Activated naive CD4-positive, alpha-beta T cell treated with anti-CD3 and anti-CD28 coated beads, Interleukin-2, amount 50 U/mL, for 24 hours (primary cell): ENCODE results near the gene SLC25A21.

Experiments used
- H3K27ac Mint-ChIP-seq: one replicate; pipeline ENCODE4 v1.8.0; 2021; ENCODE audit warnings: mild to moderate bottlenecking, mixed read lengths
- H3K27me3 Mint-ChIP-seq: one replicate; pipeline ENCODE4 v1.8.0; 2021; ENCODE audit warnings: mixed read lengths
- H3K36me3 Mint-ChIP-seq: one replicate; pipeline ENCODE4 v1.8.0; 2021; ENCODE audit warnings: mixed read lengths
- H3K4me1 Mint-ChIP-seq: one replicate; pipeline ENCODE4 v1.8.0; 2021; ENCODE audit warnings: mixed read lengths
- H3K4me3 Mint-ChIP-seq: one replicate; pipeline ENCODE4 v1.8.0; 2021; ENCODE audit warnings: mild to moderate bottlenecking, mixed read lengths
- H3K9me3 Mint-ChIP-seq: one replicate; pipeline ENCODE4 v1.8.0; 2021; ENCODE audit warnings: mixed read lengths

SLC25A21 gene

DNA sequence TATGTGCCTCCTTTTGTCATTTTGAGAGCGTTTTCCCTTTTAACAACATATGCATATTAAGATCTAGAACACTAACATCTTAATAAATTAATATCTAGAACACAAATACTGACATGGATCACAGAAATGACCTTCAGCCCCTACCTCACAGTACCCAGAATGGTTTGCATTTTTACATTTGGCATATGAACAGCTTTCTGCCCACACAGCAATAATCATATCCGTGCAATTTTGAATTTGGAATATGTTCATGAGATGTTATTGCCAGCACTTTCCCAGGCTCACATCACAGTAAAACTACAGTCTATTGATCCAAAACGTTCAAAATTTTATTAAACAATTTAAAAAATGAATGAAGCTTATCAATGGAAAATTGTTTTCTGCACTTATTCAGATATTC, 114.6 kb downstream of the SLC25A21 start:
- H3K9me3 Mint-ChIP-seq, result peaks cover 4% of the 10 kb centered on the region
- H3K4me1 Mint-ChIP-seq, result no peaks in the 10 kb centered on the region

DNA sequence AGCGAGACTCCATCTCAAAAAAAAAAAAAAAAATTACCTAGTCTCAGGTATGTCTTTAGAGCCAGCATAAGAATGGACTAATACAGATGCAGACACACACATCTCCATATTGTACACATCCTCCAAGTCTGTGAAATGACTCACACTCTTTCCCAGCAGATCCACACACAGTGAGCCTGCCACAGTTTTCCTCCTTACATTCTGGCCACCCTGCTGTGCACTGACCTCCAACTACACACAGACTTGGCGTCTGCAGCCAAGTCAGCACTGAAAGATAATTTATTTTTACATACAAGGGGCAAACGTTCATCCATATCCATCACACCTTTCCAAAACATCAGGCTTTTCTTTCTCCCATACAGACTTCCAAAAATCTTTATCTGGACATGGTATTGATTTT, 115.9 kb downstream of the SLC25A21 start:
- H3K27me3 Mint-ChIP-seq, result no peaks in the 10 kb centered on the region
- H3K27ac Mint-ChIP-seq, result no peak overlapping the region
- no peaks in the 10 kb centered on the region for H3K4me1 Mint-ChIP-seq
- H3K9me3 Mint-ChIP-seq, result peaks cover 4% of the 10 kb centered on the region
- no peak overlapping the region for H3K4me3 Mint-ChIP-seq
- no peaks in the 10 kb centered on the region for H3K36me3 Mint-ChIP-seq

More for the DNA sequence above, 114.6 kb downstream of the SLC25A21 start:
- Mint-ChIP-seq H3K36me3 (no peaks in the 10 kb centered on the region), H3K27me3 (no peaks in the 10 kb centered on the region), H3K4me3 (no peak overlapping the region), H3K27ac (no peak overlapping the region)

DNA sequence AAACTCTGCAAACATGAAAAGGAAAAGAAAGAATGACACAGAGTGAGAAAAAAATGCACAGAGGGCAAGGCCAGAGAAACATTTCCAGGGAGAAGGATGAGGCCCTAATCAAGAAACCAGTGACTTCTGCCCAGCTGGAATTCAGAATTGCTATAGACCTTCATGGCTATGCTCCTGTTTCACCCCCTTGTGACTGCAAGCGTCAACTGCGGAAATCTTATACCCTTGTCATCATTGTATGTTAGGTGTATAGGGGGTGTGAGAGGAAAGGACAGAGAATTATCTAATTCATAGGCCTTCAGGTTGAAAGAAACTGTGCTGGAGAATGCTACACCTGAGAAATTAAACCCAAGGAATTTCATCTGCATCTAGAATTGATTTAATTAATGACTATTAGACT, 117.5 kb downstream of the SLC25A21 start:
- no peak overlapping the region for H3K27ac Mint-ChIP-seq
- H3K4me3 Mint-ChIP-seq, result no peak overlapping the region
- H3K36me3 Mint-ChIP-seq, result no peaks in the 10 kb centered on the region
- no peaks in the 10 kb centered on the region for H3K4me1 Mint-ChIP-seq
- H3K9me3 Mint-ChIP-seq, result peaks cover 4% of the 10 kb centered on the region
- H3K27me3 Mint-ChIP-seq, result no peaks in the 10 kb centered on the region

DNA sequence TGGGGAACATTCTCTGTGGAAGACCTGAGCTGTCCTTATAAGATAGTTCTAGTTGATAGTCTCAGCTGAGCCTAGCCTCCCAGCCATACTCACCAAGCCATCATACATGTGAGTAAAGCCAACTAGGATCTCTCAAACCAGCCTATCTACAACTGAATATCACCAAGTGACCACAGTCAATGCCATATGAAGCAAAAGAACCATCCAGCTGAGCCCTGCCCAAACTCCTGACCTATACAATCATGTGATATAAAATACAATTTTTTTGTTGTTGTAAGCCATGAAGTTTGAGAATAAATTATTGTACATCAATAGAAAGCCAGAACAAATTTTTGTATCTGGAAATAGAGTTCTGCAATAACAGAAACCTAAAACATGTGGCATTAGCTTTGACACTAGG, 118.3 kb downstream of the SLC25A21 start:
- H3K4me1 Mint-ChIP-seq, result no peaks in the 10 kb centered on the region
- H3K36me3 Mint-ChIP-seq, result no peaks in the 10 kb centered on the region
- peaks cover 4% of the 10 kb centered on the region for H3K9me3 Mint-ChIP-seq
- no peaks in the 10 kb centered on the region for H3K27me3 Mint-ChIP-seq
- no peak overlapping the region for H3K4me3 Mint-ChIP-seq
- no peak overlapping the region for H3K27ac Mint-ChIP-seq

DNA sequence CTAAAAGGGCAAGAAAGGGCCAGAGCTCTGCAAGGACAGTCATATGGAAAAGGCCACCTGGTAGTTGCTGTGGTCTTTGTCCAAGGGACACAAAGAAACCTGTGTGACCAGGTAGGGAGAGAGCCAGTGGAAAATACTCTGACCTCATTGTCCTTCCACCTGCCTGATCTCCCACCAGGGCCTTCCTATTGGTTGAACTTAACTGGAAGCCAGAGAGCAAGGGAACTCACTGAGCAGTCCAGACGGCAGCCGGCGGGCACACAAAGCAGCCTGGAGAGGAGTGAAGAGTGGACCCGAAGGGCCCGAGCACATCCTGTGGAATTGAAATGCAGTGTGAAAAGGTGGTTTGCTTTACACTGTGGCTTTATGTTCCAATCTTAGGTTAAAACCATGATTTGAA, 120.7 kb downstream of the SLC25A21 start:
- no peak overlapping the region for H3K4me3 Mint-ChIP-seq
- H3K27ac Mint-ChIP-seq, result no peak overlapping the region
- peaks cover 4% of the 10 kb centered on the region for H3K9me3 Mint-ChIP-seq

DNA sequence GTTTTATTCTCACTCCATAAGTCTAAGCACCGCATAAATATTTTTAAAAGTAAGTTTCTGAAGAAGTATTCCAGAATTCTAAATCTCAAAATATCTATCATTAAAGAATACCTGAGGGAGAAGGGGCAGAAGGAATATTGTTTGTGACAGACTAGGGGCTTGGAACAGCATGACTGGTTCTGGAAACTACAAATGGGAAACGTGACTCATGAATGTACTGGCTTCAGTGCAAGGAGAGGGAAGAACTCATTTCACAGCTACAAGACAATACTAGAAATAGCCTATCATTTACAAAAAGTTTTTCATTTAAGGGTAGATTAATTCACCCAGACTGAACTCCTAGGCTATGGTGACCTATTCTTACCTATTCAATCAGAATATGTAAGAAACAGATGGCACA, 121.3 kb downstream of the SLC25A21 start:
- no peaks in the 10 kb centered on the region for H3K36me3 Mint-ChIP-seq
- H3K4me1 Mint-ChIP-seq, result no peaks in the 10 kb centered on the region
- H3K9me3 Mint-ChIP-seq, result peaks cover 4% of the 10 kb centered on the region
- H3K4me3 Mint-ChIP-seq, result no peak overlapping the region
- H3K27me3 Mint-ChIP-seq, result peaks cover 2% of the 10 kb centered on the region
- no peak overlapping the region for H3K27ac Mint-ChIP-seq

More for the DNA sequence above, 120.7 kb downstream of the SLC25A21 start:
- peaks cover 2% of the 10 kb centered on the region for H3K27me3 Mint-ChIP-seq
- no peaks in the 10 kb centered on the region for H3K36me3 Mint-ChIP-seq
- no peaks in the 10 kb centered on the region for H3K4me1 Mint-ChIP-seq

DNA sequence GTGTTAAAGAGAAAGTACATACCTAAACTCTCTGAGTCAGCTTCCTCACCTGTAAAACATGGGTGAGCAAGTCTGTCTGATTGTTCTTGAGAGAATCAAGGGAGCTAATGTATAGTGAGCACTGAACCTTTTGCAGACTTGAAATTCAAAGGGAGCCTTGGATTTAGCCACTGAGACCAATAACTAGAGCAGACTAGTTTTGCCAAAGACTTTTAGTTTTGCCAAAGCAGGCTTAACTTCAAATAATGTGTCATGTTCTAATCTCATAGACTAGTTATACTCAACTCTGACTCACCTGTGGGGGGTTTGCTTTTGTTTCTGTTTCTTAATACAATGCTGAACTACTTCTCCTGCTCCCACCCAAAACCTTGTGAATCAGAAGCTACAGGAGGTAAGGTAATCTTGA, 123.7 kb downstream of the SLC25A21 start:
- Mint-ChIP-seq H3K27ac (no peak overlapping the region), H3K4me1 (no peaks in the 10 kb centered on the region), H3K4me3 (no peak overlapping the region), H3K36me3 (no peaks in the 10 kb centered on the region), H3K27me3 (peaks cover 2% of the 10 kb centered on the region), H3K9me3 (no peaks in the 10 kb centered on the region)

DNA sequence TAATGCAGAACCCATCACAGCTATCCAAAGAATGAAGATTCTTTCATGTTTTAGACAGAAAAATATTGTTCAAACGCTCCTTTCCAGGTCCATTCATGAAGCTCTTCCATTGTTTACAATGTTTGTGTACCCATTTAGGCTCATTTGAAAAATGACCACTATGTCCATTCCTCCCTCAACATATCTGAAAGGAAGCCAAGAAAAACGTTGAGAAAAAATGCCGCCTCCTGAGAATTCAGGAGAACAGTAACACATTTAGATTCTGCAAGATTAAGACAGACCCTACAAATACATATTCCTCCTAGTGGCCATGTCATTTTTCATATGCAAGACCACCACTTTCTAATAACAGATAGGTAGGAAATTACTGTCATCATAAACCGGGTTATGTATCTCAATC, 124.4 kb downstream of the SLC25A21 start:
- H3K27me3 Mint-ChIP-seq, result peaks cover 2% of the 10 kb centered on the region
- no peak overlapping the region for H3K4me3 Mint-ChIP-seq
- H3K9me3 Mint-ChIP-seq, result no peaks in the 10 kb centered on the region
- no peak overlapping the region for H3K27ac Mint-ChIP-seq
- no peaks in the 10 kb centered on the region for H3K4me1 Mint-ChIP-seq
- no peaks in the 10 kb centered on the region for H3K36me3 Mint-ChIP-seq

DNA sequence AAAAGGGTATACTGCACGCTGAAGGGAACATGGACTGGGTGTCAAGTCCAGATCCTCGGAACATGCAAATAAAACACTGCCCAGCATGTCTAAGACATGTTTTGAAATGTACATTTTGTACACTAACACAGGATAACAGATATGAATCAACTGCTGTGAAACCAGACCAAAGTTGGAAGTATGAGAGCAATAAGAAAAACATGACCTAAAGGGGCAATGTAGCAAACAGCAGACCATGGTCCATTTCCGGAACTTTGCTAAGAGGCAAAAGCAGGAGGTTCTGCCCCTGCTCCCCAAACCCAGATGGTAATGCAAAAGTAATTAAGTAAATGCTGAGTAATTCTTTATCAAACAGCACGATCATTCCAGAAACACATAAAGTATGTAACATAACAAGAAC, 125.2 kb downstream of the SLC25A21 start:
- no peaks in the 10 kb centered on the region for H3K4me1 Mint-ChIP-seq
- H3K9me3 Mint-ChIP-seq, result no peaks in the 10 kb centered on the region
- no peaks in the 10 kb centered on the region for H3K36me3 Mint-ChIP-seq
- H3K4me3 Mint-ChIP-seq, result no peak overlapping the region
- H3K27ac Mint-ChIP-seq, result no peak overlapping the region
- peaks cover 2% of the 10 kb centered on the region for H3K27me3 Mint-ChIP-seq

DNA sequence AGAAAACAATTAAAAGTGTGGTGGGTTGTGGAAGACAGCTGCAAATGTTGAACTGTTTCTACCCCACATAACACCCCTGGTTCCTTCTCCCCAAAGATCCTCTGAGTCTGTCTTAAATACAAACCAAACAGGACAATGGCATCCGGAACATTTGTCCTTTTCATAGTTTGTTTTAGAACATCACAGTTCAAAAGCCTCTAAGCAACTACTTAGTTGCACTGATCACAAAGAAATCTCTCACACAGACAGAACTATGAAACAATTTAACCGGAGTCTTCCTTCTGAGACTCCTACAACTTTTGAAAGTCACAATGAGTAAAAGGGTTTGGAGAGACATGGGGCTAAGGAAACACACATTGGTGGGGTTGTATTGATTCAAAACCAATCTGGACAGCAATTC, 125.6 kb downstream of the SLC25A21 start:
- no peaks in the 10 kb centered on the region for H3K4me1 Mint-ChIP-seq
- H3K36me3 Mint-ChIP-seq, result no peaks in the 10 kb centered on the region
- H3K4me3 Mint-ChIP-seq, result no peak overlapping the region
- H3K27me3 Mint-ChIP-seq, result peaks cover 2% of the 10 kb centered on the region
- H3K9me3 Mint-ChIP-seq, result no peaks in the 10 kb centered on the region
- H3K27ac Mint-ChIP-seq, result no peak overlapping the region

DNA sequence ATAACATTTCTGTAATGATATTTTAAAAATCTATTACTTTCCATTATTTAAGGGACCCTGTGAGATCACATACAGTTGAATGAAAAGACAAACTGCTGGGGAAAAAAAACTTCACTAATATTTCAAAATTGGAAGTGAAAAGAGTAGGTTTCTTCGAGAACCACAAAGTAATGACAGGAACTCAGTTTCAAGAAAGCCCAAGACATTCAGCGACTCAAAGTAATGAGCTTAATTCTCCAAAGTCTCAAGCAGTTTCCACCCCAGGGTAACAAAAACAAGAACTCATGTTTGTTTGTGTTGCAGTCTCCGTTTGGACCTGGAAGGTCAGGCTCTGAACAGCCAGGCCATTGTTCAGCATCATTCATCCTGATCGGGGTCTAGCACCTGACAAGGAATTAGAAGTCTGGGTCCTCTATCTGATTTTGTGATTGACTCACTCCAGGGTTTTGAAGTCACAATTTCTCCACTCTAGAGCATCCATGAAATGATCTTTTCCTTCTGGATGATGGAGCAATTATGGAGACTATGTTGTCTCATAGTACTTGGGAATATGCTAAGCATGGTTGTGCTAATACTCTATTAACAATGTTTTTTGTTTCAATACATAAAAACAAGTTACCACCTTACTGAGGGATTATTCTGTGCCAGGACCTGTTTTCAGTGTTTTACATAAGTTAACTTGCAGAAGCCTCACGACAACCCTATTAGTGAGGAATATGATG, 126.9 kb downstream of the SLC25A21 start:
- Mint-ChIP-seq H3K4me3 (no peak overlapping the region), H3K27ac (no peak overlapping the region), H3K36me3 (no peaks in the 10 kb centered on the region), H3K27me3 (peaks cover 2% of the 10 kb centered on the region), H3K4me1 (no peaks in the 10 kb centered on the region), H3K9me3 (no peaks in the 10 kb centered on the region)

DNA sequence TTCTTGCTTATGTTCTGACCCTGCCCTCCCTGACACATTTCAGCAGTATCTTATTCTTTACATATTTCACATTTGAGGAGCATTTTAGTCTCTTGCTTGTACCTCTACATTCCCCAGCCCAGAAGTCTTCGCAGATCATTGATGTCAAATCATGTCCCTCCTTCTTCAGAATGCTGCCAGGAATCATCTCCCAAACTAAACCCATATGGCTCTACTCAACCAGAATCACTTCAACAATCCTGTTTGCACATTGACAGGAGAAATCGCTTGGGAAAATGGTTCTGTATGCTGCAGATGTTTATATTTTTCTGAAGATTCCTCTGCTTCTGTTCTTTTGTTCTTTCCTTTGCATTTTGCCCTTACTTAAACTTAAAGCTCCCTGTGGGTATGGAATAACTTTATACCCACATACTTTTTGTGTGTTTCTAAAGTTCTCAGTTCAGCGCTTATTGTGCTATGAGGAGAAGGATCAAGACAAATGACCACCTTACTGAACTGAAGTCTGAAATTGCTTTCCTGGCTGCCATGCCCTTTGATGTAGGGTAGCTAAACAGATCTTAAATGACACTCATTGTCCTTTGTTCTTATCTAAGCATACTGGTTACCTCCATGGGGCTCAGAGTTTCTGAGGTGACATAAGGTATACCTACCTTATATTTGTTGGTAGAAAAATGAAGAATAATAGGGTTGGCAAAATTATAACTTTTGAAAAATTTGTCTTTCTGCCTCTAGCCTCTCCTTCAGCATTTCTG, 134.6 kb downstream of the SLC25A21 start:
- no peak overlapping the region for H3K27ac Mint-ChIP-seq
- H3K4me1 Mint-ChIP-seq, result no peaks in the 10 kb centered on the region
- H3K4me3 Mint-ChIP-seq, result no peak overlapping the region
- H3K36me3 Mint-ChIP-seq, result no peaks in the 10 kb centered on the region
- peaks cover 11% of the 10 kb centered on the region for H3K9me3 Mint-ChIP-seq
- no peaks in the 10 kb centered on the region for H3K27me3 Mint-ChIP-seq

DNA sequence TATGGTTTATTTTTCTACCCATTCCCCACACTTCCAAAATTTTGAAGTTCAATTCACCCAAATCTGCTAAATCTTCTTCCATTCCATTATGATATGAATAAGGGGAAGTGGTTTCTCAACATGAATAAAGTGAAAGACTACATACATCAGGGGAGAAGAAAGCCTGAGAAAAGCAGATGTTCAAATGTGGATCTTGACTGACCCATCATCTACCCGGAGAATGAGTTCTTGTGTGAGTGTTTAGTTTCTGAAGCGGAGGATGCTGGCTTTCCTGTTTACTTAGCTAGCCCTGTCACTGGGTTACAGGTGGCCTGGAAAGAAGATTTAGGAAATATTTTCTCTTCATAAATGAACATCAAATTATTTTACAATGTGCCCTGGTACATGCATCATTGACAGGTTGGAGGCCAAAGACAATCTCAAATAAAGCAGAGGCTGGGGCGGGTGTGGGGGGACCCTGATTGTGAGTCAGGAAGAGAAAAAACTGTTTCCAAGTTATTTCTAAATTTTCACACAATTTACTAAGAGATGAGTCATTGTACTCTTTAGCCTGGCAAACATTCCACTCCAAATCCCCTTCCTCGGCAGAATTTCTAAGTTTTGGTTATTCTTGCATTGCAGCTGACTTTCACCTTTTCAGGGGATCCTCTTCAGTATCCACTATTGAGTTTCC, 135.6 kb downstream of the SLC25A21 start:
- Mint-ChIP-seq H3K27ac (no peak overlapping the region), H3K36me3 (no peaks in the 10 kb centered on the region), H3K27me3 (no peaks in the 10 kb centered on the region), H3K4me3 (no peak overlapping the region), H3K4me1 (no peaks in the 10 kb centered on the region), H3K9me3 (peaks cover 11% of the 10 kb centered on the region)

DNA sequence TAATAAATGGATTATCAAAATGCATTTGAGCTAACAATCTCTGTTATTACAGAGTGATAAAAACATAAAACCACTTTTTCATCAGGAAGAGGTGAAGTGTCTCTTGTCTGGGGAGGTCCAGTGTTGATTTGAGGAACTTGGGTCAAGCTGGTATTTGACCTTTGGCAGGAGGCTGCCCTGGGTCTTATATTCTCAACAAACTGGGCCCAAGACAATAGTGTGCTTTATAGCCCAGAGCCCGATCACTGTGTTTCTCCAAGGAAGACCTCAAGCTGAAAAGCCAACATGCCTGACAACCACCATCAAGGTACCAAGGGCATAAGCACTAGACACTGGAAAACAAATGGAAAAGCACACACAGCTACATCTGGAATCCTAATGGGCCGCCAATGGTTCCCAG, 137.0 kb downstream of the SLC25A21 start:
- H3K4me3 Mint-ChIP-seq, result no peak overlapping the region
- no peak overlapping the region for H3K27ac Mint-ChIP-seq
- no peaks in the 10 kb centered on the region for H3K27me3 Mint-ChIP-seq
- H3K36me3 Mint-ChIP-seq, result no peaks in the 10 kb centered on the region
- H3K4me1 Mint-ChIP-seq, result no peaks in the 10 kb centered on the region
- H3K9me3 Mint-ChIP-seq, result peaks cover 11% of the 10 kb centered on the region

DNA sequence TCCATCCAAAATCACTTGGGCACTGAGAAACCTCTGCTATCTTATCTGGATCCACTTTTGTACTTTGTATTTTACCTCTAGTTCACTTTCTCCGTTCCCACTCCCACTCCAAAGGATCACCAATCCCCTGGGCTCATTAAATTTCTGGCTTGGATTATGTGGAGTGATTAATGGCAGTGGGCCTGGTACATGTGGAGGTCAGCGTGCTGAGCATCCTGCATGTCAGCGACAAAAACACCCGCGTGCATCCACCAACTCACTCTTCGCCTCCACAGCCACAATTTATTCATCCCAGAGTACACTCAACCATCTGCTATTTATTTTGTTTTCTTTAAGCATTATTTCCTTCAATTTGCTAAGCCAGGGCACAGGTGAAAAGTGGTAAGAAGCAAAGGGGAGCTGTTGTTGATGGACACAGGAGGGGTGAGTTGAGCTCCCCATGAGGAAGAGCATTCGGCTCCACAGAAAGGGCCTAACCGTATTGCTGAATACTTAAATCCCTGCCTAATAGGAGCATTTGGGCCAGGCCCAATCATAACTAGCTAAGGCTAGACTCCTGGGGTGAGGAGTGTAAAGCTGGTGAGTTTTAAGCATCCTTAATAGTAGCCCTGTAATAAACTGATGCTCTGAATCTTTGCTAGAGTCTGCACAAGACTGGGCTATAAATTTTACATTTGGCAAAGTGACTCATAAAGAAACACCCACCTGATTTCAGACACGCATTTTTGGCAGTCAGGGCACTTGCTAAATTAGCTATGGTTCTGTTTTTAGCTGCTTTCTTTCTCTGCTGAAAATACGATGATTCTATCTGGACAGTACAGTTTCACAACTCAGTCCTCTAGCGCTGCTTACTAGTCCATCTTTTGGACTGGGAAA, 137.8 kb downstream of the SLC25A21 start:
- Mint-ChIP-seq H3K27me3 (no peaks in the 10 kb centered on the region), H3K4me3 (no peak overlapping the region), H3K4me1 (no peaks in the 10 kb centered on the region), H3K36me3 (no peaks in the 10 kb centered on the region), H3K9me3 (peaks cover 11% of the 10 kb centered on the region), H3K27ac (no peak overlapping the region)
